H1 (cell line): ENCODE data around the gene CCDC51. TPM values are rescaled to one million over a fixed set of nuclear protein-coding genes. Genes with fewer than 3 reads are reported as not detected.

ENCODE experiments used
- CTCF ChIA-PET: fragments of 300-600 bp; sonication (Branson Sonifier 250); formaldehyde crosslinking; loops from one replicate; lab custom pipeline; 2021; ENCODE audit not compliant: partially characterized antibody; lab: Charles Lee
- POLR2A ChIA-PET: fragments of 300-600 bp; sonication (Branson Sonifier 250); formaldehyde crosslinking; loops from one replicate; lab custom pipeline; 2021; ENCODE audit warnings: inconsistent platforms; ENCODE audit not compliant: partially characterized antibody; lab: Charles Lee
- DNase-seq, 2 experiments: peaks; one replicate each; pipeline versions ENCODE4 v3.0.0 to v3.0.0-alpha.2; 2010 to 2022; ENCODE audit warnings: low spot score in 2 of 2, low read depth in 1 of 2, mixed read lengths in 1 of 2
- FAIRE-seq: peaks from 2 replicates; lab custom pipeline; 2011; peaks lifted over from hg19 to GRCh38; lab: Jason Lieb, UNC
- H2AFZ ChIP-seq: 2 replicates; pipeline ENCODE4 v1.8.1; 2012; ENCODE audit warnings: low read length, inconsistent platforms
- H2AK5ac ChIP-seq: 2 replicates; pipeline ENCODE4 v1.6.1; 2013; ENCODE audit warnings: low read depth, low read length
- H2BK120ac ChIP-seq: replicated peaks from 2 replicates; pipeline ENCODE3; 2013; ENCODE audit warnings: low read depth, low read length, inconsistent platforms
- H2BK12ac ChIP-seq: 2 replicates; pipeline ENCODE4 v1.6.1; 2013; ENCODE audit warnings: low read depth, low read length
- H2BK15ac ChIP-seq: 2 replicates; pipeline ENCODE4 v1.6.1; 2013; ENCODE audit warnings: low read length
- H2BK20ac ChIP-seq: 2 replicates; pipeline ENCODE4 v1.6.1; 2013; ENCODE audit warnings: low read length
- H2BK5ac ChIP-seq: 2 replicates; pipeline ENCODE4 v1.6.1; 2013; ENCODE audit warnings: low read depth, low read length
- H3K14ac ChIP-seq: 2 replicates; pipeline ENCODE4 v1.6.1; 2013; ENCODE audit warnings: inconsistent platforms; ENCODE audit not compliant: insufficient read length
- H3K18ac ChIP-seq: 2 replicates; pipeline ENCODE4 v1.6.1; 2013; ENCODE audit warnings: low read length; ENCODE audit errors: extremely low read depth
- H3K23ac ChIP-seq: 2 replicates; pipeline ENCODE4 v1.6.1; 2013; ENCODE audit warnings: inconsistent platforms; ENCODE audit not compliant: insufficient read length
- H3K23me2 ChIP-seq: 2 replicates; pipeline ENCODE4 v1.6.1; 2013; ENCODE audit warnings: low read depth, low read length
- H3K27ac ChIP-seq: 2 replicates; pipeline ENCODE4 v1.6.1; 2011; ENCODE audit warnings: low read depth, low read length, inconsistent platforms
- H3K27me3 ChIP-seq, 4 experiments: replicated peaks in 1 of 4; 1 replicate in 1 of 4; 2 replicates in 3 of 4; pipeline versions ENCODE4 v1.6.1 to v1.8.1; 2011 to 2013; ENCODE audit warnings: low read length in 3 of 4, mild to moderate bottlenecking in 3 of 4, inconsistent platforms in 2 of 4, mixed read lengths in 2 of 4, moderate library complexity in 1 of 4; ENCODE audit not compliant: control insufficient read depth in 3 of 4, insufficient read depth in 3 of 4; ENCODE audit errors: extremely low read depth in 1 of 4
- H3K36me3 ChIP-seq, 4 experiments: 2 replicates each; pipeline versions ENCODE4 v1.6.1 to v1.8.1; 2011 to 2013; ENCODE audit warnings: mild to moderate bottlenecking in 4 of 4, low read length in 3 of 4, moderate library complexity in 2 of 4, control low read depth in 1 of 4, inconsistent platforms in 1 of 4; ENCODE audit not compliant: insufficient read depth in 4 of 4, control insufficient read depth in 2 of 4
- H3K4ac ChIP-seq: replicated peaks from 2 replicates; pipeline ENCODE3; 2013; ENCODE audit warnings: low read length, low read depth, mixed read lengths, inconsistent platforms; ENCODE audit not compliant: insufficient read length
- H3K4me1 ChIP-seq, 4 experiments: replicated peaks in 1 of 4; 1 replicate in 1 of 4; 2 replicates in 3 of 4; pipeline versions ENCODE4 v1.6.1 to v1.8.1; 2011 to 2013; ENCODE audit warnings: low read length in 3 of 4, inconsistent platforms in 2 of 4, mixed read lengths in 1 of 4; ENCODE audit not compliant: insufficient read depth in 4 of 4, control insufficient read depth in 3 of 4
- H3K4me2 ChIP-seq, 2 experiments: 2 replicates each; pipeline versions ENCODE4 v1.6.1 to v1.8.1; 2011 to 2013; ENCODE audit warnings: low read depth in 2 of 2, low read length in 2 of 2, control low read depth in 1 of 2, inconsistent platforms in 1 of 2, mild to moderate bottlenecking in 1 of 2; ENCODE audit not compliant: insufficient read depth in 1 of 2
- H3K4me3 ChIP-seq, 4 experiments: fragments of 200-600, 300-600 bp in 1 of 4; sonication (generic), shearing (Covaris generic), sonication (Bioruptor Twin) in 1 of 4; 2 replicates each; pipeline versions ENCODE4 v1.5.1 to v1.8.1; 2011 to 2016; ENCODE audit warnings: low read length in 4 of 4, low read depth in 3 of 4, control low read depth in 2 of 4, inconsistent platforms in 2 of 4, mild to moderate bottlenecking in 2 of 4, mixed read lengths in 1 of 4, moderate library complexity in 1 of 4; ENCODE audit not compliant: insufficient read depth in 2 of 4; ENCODE audit errors: extremely low read depth in 1 of 4
- H3K56ac ChIP-seq: replicated peaks from 2 replicates; pipeline ENCODE3; 2013; ENCODE audit warnings: low read depth, mild to moderate bottlenecking, mixed read lengths, low read length, inconsistent platforms; ENCODE audit not compliant: insufficient read length
- H3K79me1 ChIP-seq: 2 replicates; pipeline ENCODE4 v1.6.1; 2013; ENCODE audit warnings: low read depth, low read length, control low read depth
- H3K79me2 ChIP-seq, 2 experiments: 2 replicates each; pipeline versions ENCODE4 v1.6.1 to v1.8.1; 2012 to 2013; ENCODE audit warnings: low read length in 2 of 2, mild to moderate bottlenecking in 2 of 2, inconsistent platforms in 1 of 2; ENCODE audit not compliant: insufficient read depth in 2 of 2, control insufficient read depth in 1 of 2
- H3K9ac ChIP-seq, 4 experiments: replicated peaks in 1 of 4; 1 replicate in 1 of 4; 2 replicates in 3 of 4; pipeline versions ENCODE4 v1.6.1 to v1.8.1; 2011 to 2013; ENCODE audit warnings: low read depth in 3 of 4, low read length in 3 of 4, control low read depth in 2 of 4, mild to moderate bottlenecking in 2 of 4, moderate library complexity in 2 of 4, inconsistent platforms in 1 of 4; ENCODE audit errors: extremely low read depth in 1 of 4
- H3K9me3 ChIP-seq, 2 experiments: 2 replicates each; pipeline versions ENCODE4 v1.6.1 to v1.8.1; 2012 to 2013; ENCODE audit warnings: mild to moderate bottlenecking in 2 of 2, moderate library complexity in 2 of 2, control low read depth in 1 of 2, inconsistent platforms in 1 of 2, low read depth in 1 of 2, low read length in 1 of 2, mixed read lengths in 1 of 2; ENCODE audit not compliant: insufficient read depth in 2 of 2
- H4K20me1 ChIP-seq, 2 experiments: replicated peaks in 1 of 2; 2 replicates each; pipeline versions ENCODE3 to v1.8.1; 2011 to 2013; ENCODE audit warnings: inconsistent platforms in 2 of 2, low read length in 2 of 2, mild to moderate bottlenecking in 1 of 2; ENCODE audit not compliant: insufficient read depth in 2 of 2, control insufficient read depth in 1 of 2
- H4K5ac ChIP-seq: 2 replicates; pipeline ENCODE4 v1.6.1; 2013; ENCODE audit warnings: low read length, low read depth, mixed read lengths, inconsistent platforms; ENCODE audit not compliant: insufficient read length
- H4K8ac ChIP-seq: 2 replicates; pipeline ENCODE4 v1.8.0; 2013; ENCODE audit warnings: mild to moderate bottlenecking, moderate library complexity, low read length, inconsistent platforms; ENCODE audit not compliant: insufficient read depth; ENCODE audit errors: extremely low read depth
- H4K91ac ChIP-seq: replicated peaks from 2 replicates; pipeline ENCODE3; 2013; ENCODE audit warnings: low read length, mixed read lengths, inconsistent platforms; ENCODE audit not compliant: insufficient read length
- BCL11A ChIP-seq, 2 experiments: IDR thresholded peaks; one replicate each; pipeline ENCODE4 v1.6.1; 2011; ENCODE audit warnings: low read depth in 2 of 2, low read length in 2 of 2, mild to moderate bottlenecking in 2 of 2
- CEBPB ChIP-seq: IDR thresholded peaks from 2 replicates; pipeline ENCODE4 v1.6.1; 2012; ENCODE audit warnings: low read depth, low read length
- CREB1 ChIP-seq: IDR thresholded peaks from 2 replicates; pipeline ENCODE4 v1.6.1; 2012; ENCODE audit warnings: inconsistent platforms
- EP300 ChIP-seq, 2 experiments: IDR thresholded peaks; 1 replicate in 1 of 2; 2 replicates in 1 of 2; pipeline ENCODE4 v1.6.1; 2011 to 2012; ENCODE audit warnings: low read depth in 2 of 2, low read length in 2 of 2, mild to moderate bottlenecking in 2 of 2, borderline replicate concordance in 1 of 2, inconsistent platforms in 1 of 2, moderate library complexity in 1 of 2
- JUN ChIP-seq: IDR thresholded peaks from 2 replicates; pipeline ENCODE4 v1.6.1; 2011; ENCODE audit warnings: low read depth, mild to moderate bottlenecking, improper control_type of control experiment, low read length
- MAFK ChIP-seq: IDR thresholded peaks from 2 replicates; pipeline ENCODE4 v1.6.1; 2012; ENCODE audit warnings: low read depth, mild to moderate bottlenecking, improper control_type of control experiment, low read length
- NRF1 ChIP-seq: IDR thresholded peaks from 2 replicates; pipeline ENCODE4 v1.6.1; 2011; ENCODE audit warnings: mild to moderate bottlenecking, low read depth, low read length, improper control_type of control experiment
- SIRT6 ChIP-seq: IDR thresholded peaks from one replicate; pipeline ENCODE4 v1.7.1; 2012; ENCODE audit warnings: low read length, inconsistent platforms
- TAF7 ChIP-seq: optimal IDR thresholded peaks from 2 replicates; pipeline ENCODE3; 2011; ENCODE audit warnings: low read depth, mild to moderate bottlenecking, inconsistent platforms, low read length, moderate library complexity, borderline replicate concordance
- TBP ChIP-seq: IDR thresholded peaks from 2 replicates; pipeline ENCODE4 v1.6.1; 2011; ENCODE audit warnings: low read depth, low read length, improper control_type of control experiment
- WGBS, 2 experiments: shearing (Covaris generic) in 1 of 2; methylation state at CpG; one replicate each; pipeline versions ENCODE4 v1.1.6 to v1.1.7; 2013 to 2015; ENCODE audit warnings: low lambda C conversion rate in 2 of 2, mixed read lengths in 2 of 2, inconsistent platforms in 1 of 2, low coverage in 1 of 2, missing lambda C conversion rate in 1 of 2; ENCODE audit not compliant: insufficient replicate concordance in 2 of 2, insufficient coverage in 1 of 2, insufficient read length in 1 of 2; ENCODE audit errors: extremely low coverage in 1 of 2, missing lambda C conversion rate in 1 of 2; 5-methylcytosine and 5-hydroxymethylcytosine counted together
- polyA plus RNA-seq, 7 experiments: library from polyadenylated mRNA; depleted of rRNA in 3 of 7; stranded (reverse) in 5 of 7; unstranded in 2 of 7; fragments of >200 nt in 5 of 7; fragments of 200-250 nt in 2 of 7; gene quantifications; 1 replicate in 5 of 7; 2 replicates in 1 of 7; 4 replicates in 1 of 7; pipeline versions ENCODE4 v1.2.1 to v1.2.3, GENCODE V29; 2011 to 2013; ENCODE audit warnings: missing spikeins in 2 of 7, mixed read lengths in 2 of 7
- total RNA-seq: library from RNA; stranded (reverse); fragmentation: NEBNext Ultra II Directional; extraction: Animal tissue kit (Norgen Biotek cat#: 25700); gene quantifications from 2 replicates; pipeline ENCODE4 v1.2.1, GENCODE V29; 2021
- TF ChIP-seq, protein P1 (sequence below): IDR thresholded peaks from 2 replicates; pipeline ENCODE4 v1.6.1; 2011; ENCODE audit warnings: low read depth, mild to moderate bottlenecking, low read length; ENCODE audit not compliant: insufficient read depth

The CCDC51 gene
- total and polyA plus RNA-seq, 2 of the 8 experiments (the other 6 are each of a cell fraction or from before 2014, with no cell fraction given): 21.3 to 21.4 TPM

- no peak overlapping the region for H4K91ac ChIP-seq
- no peak overlapping the region for H3K14ac ChIP-seq
- FAIRE-seq (no peak), DNase-seq (no peak)
- peak overlapping the region; percentile 90; the same call in 1 of the 2 replicates for H2AK5ac ChIP-seq
- H3K27me3 ChIP-seq: no peaks in the 10 kb centered on the region
- H3K4me1 ChIP-seq: peaks cover 7 to 40% (median 20%) of the 10 kb centered on the region in 4 experiments
- peak overlapping the region in 1 of 4 experiments; percentile 22; a peak in 2 of 7 replicates for H3K9ac ChIP-seq
- no peak overlapping the region for H2BK15ac ChIP-seq
- H2BK12ac ChIP-seq: 0 out of 2 replicates have a peak overlapping the region, but pooled peaks have one; percentile 39
- peak overlapping the region; percentile 91 to 98 for H3K4me2 ChIP-seq
- POLR2A ChIA-PET: interaction anchor here (0.6 to 31.5 kb wide), 15 partner anchors 8 to 233 kb away, joined by 3 to 650 read pairs (median 3); partner anchors contain the start of genes ATRIP, CCDC51, FBXW12 and TMA7
- 0 out of 2 replicates have a peak overlapping the region, but pooled peaks have one; percentile 4 for H3K18ac ChIP-seq
- 0 out of 2 replicates have a peak overlapping the region, but pooled peaks have one; percentile 32 for H2BK20ac ChIP-seq
- CTCF ChIA-PET: interaction anchor here (0.9 to 5.4 kb wide), 4 partner anchors 9 to 152 kb away, joined by 3 to 34 read pairs (median 20); no protein-coding TSS in a partner anchor
- H2AFZ ChIP-seq: no peak overlapping the region
- no peaks in the 10 kb centered on the region for H3K9me3 ChIP-seq
- H3K56ac ChIP-seq: no peak overlapping the region
- H2BK120ac ChIP-seq: no peak overlapping the region
- H3K23ac ChIP-seq: no peak overlapping the region
- H3K27ac ChIP-seq: no peak overlapping the region
- no peak overlapping the region for H4K5ac ChIP-seq
- H3K79me1 ChIP-seq: peaks cover 44% of the 10 kb centered on the region
- H3K23me2 ChIP-seq: peaks cover 13% of the 10 kb centered on the region
- peak overlapping the region in 2 of 4 experiments; percentile 75 to 85; a peak in 4 of 8 replicates for H3K4me3 ChIP-seq
- H3K79me2 ChIP-seq: peaks cover 32 to 76% of the 10 kb centered on the region in 2 experiments
- H3K36me3 ChIP-seq: peaks cover 5 to 10% (median 7%) of the 10 kb centered on the region in 4 experiments; a peak in 6 of 8 replicates
- 90% methylated on average over 8 of the region's 8 CpGs; no CpG with 5 or more reads in 1 of the 2 experiments for WGBS, 2 experiments
- H2BK5ac ChIP-seq: peak overlapping the region; percentile 82
- H4K20me1 ChIP-seq: peaks cover 14 to 33% of the 10 kb centered on the region in 2 experiments
- no peak overlapping the region for H3K4ac ChIP-seq
- no peak overlapping the region for H4K8ac ChIP-seq
- TF ChIP-seq MAFK: no peak
- no peak for TF ChIP-seq TAF7
- TF ChIP-seq, protein P1, sequence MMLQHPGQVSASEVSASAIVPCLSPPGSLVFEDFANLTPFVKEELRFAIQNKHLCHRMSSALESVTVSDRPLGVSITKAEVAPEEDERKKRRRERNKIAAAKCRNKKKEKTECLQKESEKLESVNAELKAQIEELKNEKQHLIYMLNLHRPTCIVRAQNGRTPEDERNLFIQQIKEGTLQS: no peak
- no peak for TF ChIP-seq JUN
- no peak for TF ChIP-seq TBP
- no peak for TF ChIP-seq NRF1
- no peak for TF ChIP-seq EP300 (IDR thresholded peaks at IDR 0.05; ENCODE audit: borderline replicate concordance in 1 of 2, low read depth in 2 of 2, low read length in 2 of 2)
- no peak for TF ChIP-seq CEBPB
- TF ChIP-seq SIRT6: no peak
- TF ChIP-seq CREB1: no peak
- no peak for TF ChIP-seq BCL11A (IDR thresholded peaks at IDR 0.05; ENCODE audit: low read depth in 2 of 2, low read length in 2 of 2)
These were observed 12.8 kb downstream of the CCDC51 start for GRCh38 chr3:48426944-48427629.
